Esophagus muscularis mucosa (tissue), 4 donors: Measurements from ENCODE around the gene NSD2. TPM values are rescaled to one million over a fixed set of nuclear protein-coding genes. Genes with fewer than 3 reads are reported as not detected.

Experiments used
- DNase-seq: peaks from one replicate; pipeline ENCODE4 v3.0.0-alpha.2; 2017; ENCODE audit errors: extremely low spot score
- H3K27ac ChIP-seq, 4 donors: fragments of 200-600 bp; sonication (generic); replicated peaks in 1 of 4; 1 replicate in 3 of 4; 2 replicates in 1 of 4; pipeline ENCODE4 v1.5.1; 2016 to 2019; ENCODE audit warnings: mild to moderate bottlenecking in 1 of 4
- H3K27me3 ChIP-seq, 4 donors: fragments of 200-600 bp; sonication (generic); one replicate each; pipeline versions ENCODE4 v1.5.1 to v1.6.0; 2016 to 2019
- H3K36me3 ChIP-seq, 4 donors: fragments of 200-600 bp; sonication (generic); one replicate each; pipeline ENCODE4 v1.5.1; 2016 to 2019
- H3K4me1 ChIP-seq, 4 donors: fragments of 200-600 bp; sonication (generic); one replicate each; pipeline ENCODE4 v1.5.1; 2016 to 2019
- H3K4me3 ChIP-seq, 4 donors: fragments of 200-600 bp; sonication (generic); 1 replicate in 2 of 4; 2 replicates in 2 of 4; pipeline ENCODE4 v1.5.1; 2016 to 2019; ENCODE audit warnings: mild to moderate bottlenecking in 4 of 4, moderate library complexity in 1 of 4
- H3K9me3 ChIP-seq, 4 donors: fragments of 200-600 bp; sonication (generic); 1 replicate in 3 of 4; 2 replicates in 1 of 4; pipeline ENCODE4 v1.5.1; 2016 to 2019
- CTCF ChIP-seq, 3 experiments: fragments of 200-600 bp in 2 of 3; fragments of 450-650 bp in 1 of 3; sonication (generic) in 2 of 3; IDR thresholded peaks; one replicate each; pipeline ENCODE4 v1.5.1; 2017 to 2019; ENCODE audit warnings: antibody characterized with exemption in 3 of 3, mild to moderate bottlenecking in 2 of 3, moderate library complexity in 1 of 3
- EP300 ChIP-seq: sonication (generic); formaldehyde crosslinking; IDR thresholded peaks from one replicate; pipeline ENCODE4 v1.6.1; 2017; ENCODE audit warnings: antibody characterized with exemption
- POLR2A ChIP-seq: fragments of 450-650 bp; IDR thresholded peaks from one replicate; pipeline ENCODE4 v1.6.1; 2017; ENCODE audit warnings: antibody characterized with exemption, moderate library complexity, mild to moderate bottlenecking, low read depth
- POLR2AphosphoS5 ChIP-seq, 2 donors: sonication (generic); formaldehyde crosslinking; IDR thresholded peaks; one replicate each; pipeline ENCODE4 v1.6.1; 2017; ENCODE audit warnings: antibody characterized with exemption in 2 of 2
- WGBS: methylation state at CpG from one replicate; pipeline ENCODE4 v1.1.5; 2018; 5-methylcytosine and 5-hydroxymethylcytosine counted together
- intact Hi-C: fragments of 100-400 bp; cut with DNase I; formaldehyde crosslinking; loops from one replicate; pipeline ENCODE4 v1.15.1; 2023
- total RNA-seq, 4 donors: library from RNA; depleted of rRNA; stranded (reverse); fragments of >200 nt; gene quantifications; one replicate each; pipeline versions ENCODE4 v1.1.0 to v1.2.1, GENCODE V29; 2016

NSD2 gene
- total RNA-seq, 4 donors from 2014 or later: 31.8 to 44.2 (median 37.5) TPM

- Histone ChIP-seq H3K4me1 (peaks cover 0 to 5% (median 2%) of the 10 kb centered on the region in 4 donors), H3K27me3 (no peaks in the 10 kb centered on the region), H3K9me3 (no peaks in the 10 kb centered on the region), H3K4me3 (no peak overlapping the region), H3K27ac (no peak overlapping the region), H3K36me3 (peaks cover 50 to 79% (median 74%) of the 10 kb centered on the region in 4 donors)
- DNase-seq: no peak
- 86% methylated on average over 11 of the region's 11 CpGs for WGBS
- TF ChIP-seq EP300 (no peak), POLR2AphosphoS5 (IDR thresholded peaks at IDR 0.05) (no peak), POLR2A (no peak), CTCF (IDR thresholded peaks at IDR 0.05) (no peak)
- intact Hi-C loops: no loop called here
These were observed 46.4 kb upstream of the NSD2 start for GRCh38 chr4:1824746-1825145.

DNA sequence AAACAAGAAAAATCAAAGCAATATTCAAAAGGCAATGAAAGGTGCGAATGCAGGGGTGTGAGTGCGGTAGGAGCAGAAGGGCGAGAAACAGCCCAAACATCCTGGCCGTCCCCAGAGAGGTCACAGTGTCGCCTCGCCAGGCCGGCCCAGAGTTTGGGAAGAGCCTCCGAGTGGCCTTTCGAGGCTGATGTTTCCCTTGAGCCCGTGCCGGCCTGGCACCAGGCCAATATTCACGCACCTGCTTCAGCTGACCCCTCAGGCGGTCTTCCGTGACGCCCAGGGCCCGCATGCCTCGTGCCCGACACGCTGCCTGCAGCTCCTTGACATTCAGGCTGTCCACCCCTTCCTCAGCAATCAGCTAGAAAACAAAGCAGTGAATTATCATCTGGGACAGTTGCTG is 45.9 kb upstream of the NSD2 start:
- peaks cover 46 to 79% (median 69%) of the 10 kb centered on the region in 4 donors for H3K36me3 ChIP-seq
- intact Hi-C loops: no loop called here

GRCh38 chr4:1826531-1827350 is 44.5 kb upstream of the NSD2 start:
- Histone ChIP-seq H3K4me3 (no peak overlapping the region), H3K4me1 (peaks cover 0 to 8% (median 3%) of the 10 kb centered on the region in 4 donors), H3K9me3 (no peaks in the 10 kb centered on the region), H3K36me3 (peaks cover 51 to 79% (median 71%) of the 10 kb centered on the region in 4 donors), H3K27ac (no peak overlapping the region), H3K27me3 (no peaks in the 10 kb centered on the region)
- intact Hi-C loops: no loop called here
- WGBS: 91% methylated on average over 27 of the region's 30 CpGs
- no peak for TF ChIP-seq POLR2AphosphoS5 (IDR thresholded peaks at IDR 0.05)
- no peak for TF ChIP-seq POLR2A
- TF ChIP-seq EP300: no peak
- TF ChIP-seq CTCF (IDR thresholded peaks at IDR 0.05): no peak
- no peak for DNase-seq

More for the DNA sequence above, 45.9 kb upstream of the NSD2 start:
- H3K27me3 ChIP-seq: no peaks in the 10 kb centered on the region
- DNase-seq: no peak
- TF ChIP-seq EP300 (no peak), CTCF (IDR thresholded peaks at IDR 0.05) (no peak), POLR2A (no peak), POLR2AphosphoS5 (IDR thresholded peaks at IDR 0.05) (no peak)
- no peaks in the 10 kb centered on the region for H3K9me3 ChIP-seq
- peaks cover 0 to 8% (median 3%) of the 10 kb centered on the region in 4 donors for H3K4me1 ChIP-seq
- H3K4me3 ChIP-seq: no peak overlapping the region
- WGBS: 81% methylated on average over 19 of the region's 19 CpGs
- no peak overlapping the region for H3K27ac ChIP-seq

DNA sequence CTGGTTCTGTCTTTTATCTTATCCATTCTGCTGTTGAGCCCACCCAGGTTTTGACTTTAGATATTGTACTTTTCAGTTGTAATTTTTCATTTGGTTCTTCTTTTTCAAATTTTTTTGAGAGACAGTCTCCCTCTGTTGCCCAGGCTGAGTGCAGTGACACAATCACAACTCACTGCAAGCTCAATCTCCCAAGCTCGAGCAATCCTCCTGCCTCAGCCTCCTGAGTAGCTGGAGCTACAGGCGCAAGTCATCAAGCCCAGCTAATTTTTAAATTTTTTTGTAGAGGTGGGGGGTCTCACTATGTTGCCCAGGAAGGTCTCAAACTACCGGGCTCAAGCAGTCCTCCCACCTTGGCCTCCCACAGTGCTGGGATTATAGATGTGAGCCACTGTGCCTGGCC is 41.0 kb upstream of the NSD2 start:
- WGBS: 97% methylated on average over 3 of the region's 3 CpGs
- intact Hi-C loops: no loop called here
- DNase-seq: no peak
- Histone ChIP-seq H3K27me3 (no peaks in the 10 kb centered on the region), H3K9me3 (no peaks in the 10 kb centered on the region), H3K36me3 (peaks cover 51 to 79% (median 71%) of the 10 kb centered on the region in 4 donors), H3K4me3 (no peak overlapping the region), H3K4me1 (peaks cover 0 to 8% (median 3%) of the 10 kb centered on the region in 4 donors), H3K27ac (no peak overlapping the region)
- TF ChIP-seq CTCF (IDR thresholded peaks at IDR 0.05) (no peak), EP300 (no peak), POLR2AphosphoS5 (IDR thresholded peaks at IDR 0.05) (no peak), POLR2A (no peak)
